IPS-18a (cell line): Measurements from ENCODE around the gene CCNC.

Experiments
- H3K27ac ChIP-seq: one replicate; pipeline ENCODE4 v1.5.1; 2013; ENCODE audit warnings: low read length
- H3K27me3 ChIP-seq: one replicate; pipeline ENCODE4 v1.6.1; 2013; ENCODE audit warnings: mild to moderate bottlenecking, low read length; ENCODE audit not compliant: control insufficient read depth, insufficient read depth
- H3K36me3 ChIP-seq: one replicate; pipeline ENCODE4 v1.6.1; 2013; ENCODE audit warnings: low read depth, low read length; ENCODE audit not compliant: control insufficient read depth
- H3K4me1 ChIP-seq: one replicate; pipeline ENCODE4 v1.6.1; 2013; ENCODE audit warnings: low read depth, low read length; ENCODE audit not compliant: control insufficient read depth
- H3K4me3 ChIP-seq: one replicate; pipeline ENCODE4 v1.5.1; 2013; ENCODE audit warnings: low read length
- H3K9ac ChIP-seq: one replicate; pipeline ENCODE4 v1.6.1; 2013; ENCODE audit warnings: mild to moderate bottlenecking, low read length, moderate library complexity
- H3K9me3 ChIP-seq: one replicate; pipeline ENCODE4 v1.6.1; 2013; ENCODE audit warnings: low read depth, low read length; ENCODE audit not compliant: control insufficient read depth

CCNC gene

GRCh38 chr6:99591673-99592364, 23.4 kb upstream of the CCNC start:
- Histone ChIP-seq H3K9me3 (no peaks in the 10 kb centered on the region), H3K36me3 (no peaks in the 10 kb centered on the region), H3K27me3 (peaks cover 98% of the 10 kb centered on the region), H3K4me3 (no peak overlapping the region), H3K4me1 (no peaks in the 10 kb centered on the region), H3K27ac (no peak overlapping the region), H3K9ac (no peak overlapping the region)

GRCh38 chr6:99590728-99591672, 22.5 kb upstream of the CCNC start:
- H3K27me3 ChIP-seq = peaks cover 96% of the 10 kb centered on the region
- no peak overlapping the region for H3K9ac ChIP-seq
- H3K27ac ChIP-seq = no peak overlapping the region

DNA sequence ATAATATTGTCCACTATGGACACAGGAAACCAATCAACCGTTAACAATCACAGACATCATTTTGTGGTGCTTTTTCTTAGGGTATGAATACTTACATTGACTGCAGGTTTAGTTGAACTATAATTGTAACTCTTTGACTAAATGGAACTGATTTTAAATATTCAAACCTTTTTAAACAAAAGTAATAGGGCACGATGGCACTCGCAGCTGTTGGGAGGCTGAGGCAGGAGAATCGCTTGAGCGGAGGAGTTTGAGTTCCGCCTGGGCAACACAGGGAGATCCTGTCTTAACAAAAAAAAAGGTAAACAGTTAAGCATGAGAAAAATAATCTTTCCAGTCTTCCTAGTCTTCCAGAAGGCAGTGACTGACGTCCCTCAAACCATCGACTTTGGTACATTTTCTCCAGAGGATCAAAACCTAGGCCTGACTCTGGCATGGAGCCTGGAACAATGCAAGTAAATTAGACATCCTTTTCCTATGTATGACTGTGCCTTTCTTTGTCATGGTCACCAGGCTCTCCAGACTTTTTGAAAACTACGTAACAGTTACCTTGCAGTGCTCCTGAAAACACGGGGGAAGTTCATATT, 21.5 kb upstream of the CCNC start:
- H3K36me3 ChIP-seq = no peaks in the 10 kb centered on the region
- no peaks in the 10 kb centered on the region for H3K9me3 ChIP-seq
- H3K4me1 ChIP-seq = no peaks in the 10 kb centered on the region
- H3K9ac ChIP-seq = no peak overlapping the region
- H3K4me3 ChIP-seq = no peak overlapping the region
- no peak overlapping the region for H3K27ac ChIP-seq
- peaks cover 96% of the 10 kb centered on the region for H3K27me3 ChIP-seq

More at GRCh38 chr6:99590728-99591672, 22.5 kb upstream of the CCNC start:
- Histone ChIP-seq H3K4me3 (no peak overlapping the region), H3K9me3 (no peaks in the 10 kb centered on the region), H3K4me1 (no peaks in the 10 kb centered on the region), H3K36me3 (no peaks in the 10 kb centered on the region)

GRCh38 chr6:99589290-99589672, 20.8 kb upstream of the CCNC start:
- H3K9ac ChIP-seq = no peak overlapping the region
- H3K4me1 ChIP-seq = no peaks in the 10 kb centered on the region
- peak overlapping the region; percentile 57 for H3K4me3 ChIP-seq
- no peak overlapping the region for H3K27ac ChIP-seq
- peaks cover 96% of the 10 kb centered on the region for H3K27me3 ChIP-seq
- no peaks in the 10 kb centered on the region for H3K9me3 ChIP-seq
- H3K36me3 ChIP-seq = no peaks in the 10 kb centered on the region

DNA sequence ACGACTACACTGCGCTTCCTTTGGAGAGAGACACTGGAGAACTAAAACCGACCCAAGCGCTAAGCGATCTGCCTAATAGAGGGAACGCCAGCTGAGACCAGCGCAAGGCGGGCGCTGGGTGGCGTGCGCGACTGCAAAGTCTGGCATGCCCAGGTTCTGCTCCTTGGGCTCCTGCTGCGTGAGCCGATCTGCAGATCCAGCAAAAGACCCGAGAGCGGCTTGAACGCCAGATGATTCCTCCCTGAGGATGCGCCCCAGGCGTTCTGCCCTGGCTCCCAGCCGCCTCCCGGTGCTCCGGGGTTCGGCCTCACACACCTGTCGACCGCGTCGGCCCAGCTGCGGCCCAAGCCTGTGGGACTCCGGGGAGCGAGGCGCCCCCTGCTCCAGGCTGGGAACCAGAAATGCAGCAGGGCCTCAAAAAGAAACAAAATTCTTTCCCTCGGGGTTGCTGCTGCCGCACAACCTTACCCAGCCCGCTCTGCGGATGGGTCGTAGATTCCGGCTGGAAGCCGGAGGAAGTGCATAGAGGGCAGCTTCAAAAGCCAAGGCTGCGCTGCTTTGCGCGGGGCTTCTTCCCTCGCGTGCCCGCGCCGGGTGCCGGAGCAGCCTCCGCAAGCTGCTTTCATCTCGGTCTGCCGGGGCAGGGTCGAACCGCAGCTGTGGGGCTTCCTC, 20.3 kb upstream of the CCNC start:
- no peak overlapping the region for H3K9ac ChIP-seq
- H3K27me3 ChIP-seq = peaks cover 95% of the 10 kb centered on the region
- H3K4me3 ChIP-seq = peak overlapping the region; percentile 57
- no peaks in the 10 kb centered on the region for H3K4me1 ChIP-seq
- no peaks in the 10 kb centered on the region for H3K36me3 ChIP-seq
- H3K27ac ChIP-seq = no peak overlapping the region
- no peaks in the 10 kb centered on the region for H3K9me3 ChIP-seq

- Histone ChIP-seq H3K4me3 (no peak overlapping the region), H3K4me1 (no peaks in the 10 kb centered on the region), H3K36me3 (no peaks in the 10 kb centered on the region), H3K27ac (no peak overlapping the region), H3K27me3 (peaks cover 95% of the 10 kb centered on the region), H3K9me3 (no peaks in the 10 kb centered on the region), H3K9ac (no peak overlapping the region)
These were observed 19.3 kb upstream of the CCNC start for GRCh38 chr6:99587792-99588191.

GRCh38 chr6:99579781-99580180, 11.3 kb upstream of the CCNC start:
- Histone ChIP-seq H3K4me1 (no peaks in the 10 kb centered on the region), H3K27ac (no peak overlapping the region), H3K36me3 (no peaks in the 10 kb centered on the region), H3K4me3 (no peak overlapping the region), H3K9ac (no peak overlapping the region), H3K9me3 (no peaks in the 10 kb centered on the region), H3K27me3 (peaks cover 24% of the 10 kb centered on the region)

- no peaks in the 10 kb centered on the region for H3K36me3 ChIP-seq
- no peak overlapping the region for H3K9ac ChIP-seq
- H3K4me3 ChIP-seq = no peak overlapping the region
- H3K4me1 ChIP-seq = no peaks in the 10 kb centered on the region
- no peak overlapping the region for H3K27ac ChIP-seq
- no peaks in the 10 kb centered on the region for H3K27me3 ChIP-seq
- no peaks in the 10 kb centered on the region for H3K9me3 ChIP-seq
These were observed 7.2 kb upstream of the CCNC start for GRCh38 chr6:99575544-99576227.

DNA sequence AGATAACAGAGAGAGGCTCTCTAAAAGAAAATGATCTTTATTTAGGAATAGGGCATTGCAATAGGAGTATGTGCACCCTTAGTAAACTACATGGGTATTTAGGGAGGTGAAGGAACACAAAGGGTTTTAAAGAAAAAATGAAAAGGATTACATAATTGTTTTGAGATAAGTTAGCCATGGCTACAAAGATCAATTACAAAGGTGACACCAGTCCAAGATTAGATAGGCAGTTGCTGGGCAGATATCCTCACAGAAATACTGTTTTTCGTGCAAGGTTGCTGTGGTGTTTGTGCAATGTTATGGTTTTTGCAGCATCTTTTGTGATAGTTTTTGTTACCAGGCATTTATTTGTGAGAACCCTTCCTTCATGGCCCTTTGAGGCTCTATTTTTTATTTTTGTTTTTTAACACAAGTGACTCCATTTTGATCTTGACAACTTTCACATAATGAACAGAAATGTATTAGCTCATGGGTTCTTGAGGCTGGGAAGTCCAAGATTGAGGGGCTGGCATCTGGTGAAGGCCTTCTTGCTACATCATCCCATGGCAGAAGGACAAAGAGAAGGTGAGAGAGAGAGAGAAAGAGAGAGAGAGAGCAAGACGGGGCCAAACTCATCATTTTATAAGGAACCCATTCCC, 5.6 kb upstream of the CCNC start:
- Histone ChIP-seq H3K9ac (no peak overlapping the region), H3K36me3 (no peaks in the 10 kb centered on the region), H3K4me1 (no peaks in the 10 kb centered on the region), H3K9me3 (no peaks in the 10 kb centered on the region), H3K27ac (no peak overlapping the region), H3K27me3 (no peaks in the 10 kb centered on the region), H3K4me3 (no peak overlapping the region)

DNA sequence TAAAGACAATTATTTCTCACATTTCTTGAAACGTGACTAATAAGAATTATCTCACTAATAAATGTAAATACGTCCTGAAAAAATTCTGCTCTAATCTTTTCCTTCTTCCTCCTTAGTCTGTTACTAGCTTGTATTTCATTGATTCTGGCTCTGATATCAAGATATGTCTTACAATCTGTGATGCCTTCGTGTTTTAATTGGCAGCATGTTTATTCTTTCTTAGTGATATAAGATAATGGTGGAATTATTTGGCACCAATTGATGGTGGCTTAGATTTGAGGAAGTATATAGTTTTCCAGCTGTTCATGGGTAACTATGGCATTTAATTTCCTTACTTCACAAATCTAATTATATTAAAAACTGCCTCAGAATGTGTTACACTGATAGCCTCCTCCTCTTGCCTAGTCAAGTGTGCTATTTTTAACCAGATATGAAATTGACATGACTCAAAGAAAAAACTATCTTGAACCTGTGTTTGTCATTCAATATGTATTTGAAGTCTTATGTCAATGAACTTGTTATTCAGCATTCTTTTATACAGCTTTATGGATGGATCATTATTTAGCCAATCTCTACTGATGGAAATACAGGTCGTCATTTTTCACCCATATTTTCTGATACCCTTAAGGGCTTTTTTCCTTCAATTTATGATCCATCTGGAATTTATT, 5.3 kb downstream of the CCNC start:
- H3K36me3 ChIP-seq = peaks cover 22% of the 10 kb centered on the region
- no peak overlapping the region for H3K9ac ChIP-seq
- H3K4me3 ChIP-seq = no peak overlapping the region
- H3K27ac ChIP-seq = no peak overlapping the region
- H3K27me3 ChIP-seq = no peaks in the 10 kb centered on the region
- H3K4me1 ChIP-seq = peaks cover 8% of the 10 kb centered on the region
- no peaks in the 10 kb centered on the region for H3K9me3 ChIP-seq
